ENCODE data around the gene KRT33B. TPM values are rescaled to one million over a fixed set of nuclear protein-coding genes. Genes with fewer than 3 reads are reported as not detected.

The KRT33B gene
- total RNA-seq, 1 experiment from 2014 or later, result not detected

GRCh38 chr17:41363881-41364280 lies 5.7 kb downstream of the KRT33B start:
- no peak overlapping the region for H3K27ac ChIP-seq (ENCODE audit: low read length)
- BruUV-seq (replicated peaks), result no TSS peak
- no peak overlapping the region for H3K4me3 ChIP-seq (ENCODE audit: low read depth in 2 of 2, low read length in 2 of 2)
- H3K9me3 ChIP-seq (ENCODE audit: control insufficient read depth, insufficient read depth, low read depth, low read length), result no peaks in the 10 kb centered on the region
- POLR2A ChIA-PET, result no interaction called here
- H3K36me3 ChIP-seq (ENCODE audit: control insufficient read depth, insufficient read depth, low read length), result no peaks in the 10 kb centered on the region
- H3K27me3 ChIP-seq (ENCODE audit: control insufficient read depth, insufficient read depth, low read length), result no peaks in the 10 kb centered on the region
- TF ChIP-seq SIN3A (IDR thresholded peaks at IDR 0.05; ENCODE audit: borderline replicate concordance, insufficient read depth, low read depth, low read length) (no peak), TCF7L2 (IDR thresholded peaks at IDR 0.05; ENCODE audit: low read depth, low read length) (no peak), REST (IDR thresholded peaks at IDR 0.05; ENCODE audit: insufficient read depth in 1 of 2, low read depth in 2 of 2, low read length in 1 of 2) (no peak), POLR2AphosphoS5 (IDR thresholded peaks at IDR 0.05; ENCODE audit: low read depth, low read length) (no peak), CTCF (IDR thresholded peaks at IDR 0.05) (no peak)
- no peaks in the 10 kb centered on the region for H3K4me1 ChIP-seq (ENCODE audit: control insufficient read depth, insufficient read depth, low read length)
- intact Hi-C loops (cut with micrococcal nuclease; ENCODE audit: unreplicated experiment) (no loop called here), in situ Hi-C loops (cut with HindIII; ENCODE audit: low pct_unique_long_range_greater_than_20kb, low sequenced_read_pairs) (no loop called here)
- ATAC-seq, result no peak
- CTCF ChIA-PET, result no interaction called here
- no peak for DNase-seq (ENCODE audit: low read depth, low spot score)

GRCh38 chr17:41360296-41360995 lies 9.2 kb downstream of the KRT33B start:
- no peaks in the 10 kb centered on the region for H3K9me3 ChIP-seq (ENCODE audit: control insufficient read depth, insufficient read depth, low read depth, low read length)
- H3K4me1 ChIP-seq (ENCODE audit: control insufficient read depth, insufficient read depth, low read length), result no peaks in the 10 kb centered on the region
- ATAC-seq (no peak), DNase-seq (ENCODE audit: low read depth, low spot score) (no peak)
- H3K27me3 ChIP-seq (ENCODE audit: control insufficient read depth, insufficient read depth, low read length), result no peaks in the 10 kb centered on the region
- TF ChIP-seq TCF7L2 (IDR thresholded peaks at IDR 0.05; ENCODE audit: low read depth, low read length) (no peak), CTCF (IDR thresholded peaks at IDR 0.05) (no peak), POLR2AphosphoS5 (IDR thresholded peaks at IDR 0.05; ENCODE audit: low read depth, low read length) (no peak), SIN3A (IDR thresholded peaks at IDR 0.05; ENCODE audit: borderline replicate concordance, insufficient read depth, low read depth, low read length) (no peak), REST (IDR thresholded peaks at IDR 0.05; ENCODE audit: insufficient read depth in 1 of 2, low read depth in 2 of 2, low read length in 1 of 2) (no peak)
- no peaks in the 10 kb centered on the region for H3K36me3 ChIP-seq (ENCODE audit: control insufficient read depth, insufficient read depth, low read length)
- ChIA-PET POLR2A (no interaction called here), CTCF (no interaction called here)
- intact Hi-C loops (cut with micrococcal nuclease; ENCODE audit: unreplicated experiment), result no loop called here
- in situ Hi-C loops (cut with HindIII; ENCODE audit: low pct_unique_long_range_greater_than_20kb, low sequenced_read_pairs), result no loop called here
- H3K27ac ChIP-seq (ENCODE audit: low read length), result 0 out of 2 replicates have a peak overlapping the region, but pooled peaks have one; percentile 4
- H3K4me3 ChIP-seq (ENCODE audit: low read depth in 2 of 2, low read length in 2 of 2), result no peak overlapping the region
- BruUV-seq (replicated peaks), result no TSS peak

Data from Panc1 (cell line).